ENCODE results near the gene LIFR.
"Not testable (repeated sequence)": the region's sequence is repeated elsewhere in the genome, so short reads cannot be mapped to it uniquely, and the experiment has no call there.

The LIFR gene, protein sequence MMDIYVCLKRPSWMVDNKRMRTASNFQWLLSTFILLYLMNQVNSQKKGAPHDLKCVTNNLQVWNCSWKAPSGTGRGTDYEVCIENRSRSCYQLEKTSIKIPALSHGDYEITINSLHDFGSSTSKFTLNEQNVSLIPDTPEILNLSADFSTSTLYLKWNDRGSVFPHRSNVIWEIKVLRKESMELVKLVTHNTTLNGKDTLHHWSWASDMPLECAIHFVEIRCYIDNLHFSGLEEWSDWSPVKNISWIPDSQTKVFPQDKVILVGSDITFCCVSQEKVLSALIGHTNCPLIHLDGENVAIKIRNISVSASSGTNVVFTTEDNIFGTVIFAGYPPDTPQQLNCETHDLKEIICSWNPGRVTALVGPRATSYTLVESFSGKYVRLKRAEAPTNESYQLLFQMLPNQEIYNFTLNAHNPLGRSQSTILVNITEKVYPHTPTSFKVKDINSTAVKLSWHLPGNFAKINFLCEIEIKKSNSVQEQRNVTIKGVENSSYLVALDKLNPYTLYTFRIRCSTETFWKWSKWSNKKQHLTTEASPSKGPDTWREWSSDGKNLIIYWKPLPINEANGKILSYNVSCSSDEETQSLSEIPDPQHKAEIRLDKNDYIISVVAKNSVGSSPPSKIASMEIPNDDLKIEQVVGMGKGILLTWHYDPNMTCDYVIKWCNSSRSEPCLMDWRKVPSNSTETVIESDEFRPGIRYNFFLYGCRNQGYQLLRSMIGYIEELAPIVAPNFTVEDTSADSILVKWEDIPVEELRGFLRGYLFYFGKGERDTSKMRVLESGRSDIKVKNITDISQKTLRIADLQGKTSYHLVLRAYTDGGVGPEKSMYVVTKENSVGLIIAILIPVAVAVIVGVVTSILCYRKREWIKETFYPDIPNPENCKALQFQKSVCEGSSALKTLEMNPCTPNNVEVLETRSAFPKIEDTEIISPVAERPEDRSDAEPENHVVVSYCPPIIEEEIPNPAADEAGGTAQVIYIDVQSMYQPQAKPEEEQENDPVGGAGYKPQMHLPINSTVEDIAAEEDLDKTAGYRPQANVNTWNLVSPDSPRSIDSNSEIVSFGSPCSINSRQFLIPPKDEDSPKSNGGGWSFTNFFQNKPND

DNA sequence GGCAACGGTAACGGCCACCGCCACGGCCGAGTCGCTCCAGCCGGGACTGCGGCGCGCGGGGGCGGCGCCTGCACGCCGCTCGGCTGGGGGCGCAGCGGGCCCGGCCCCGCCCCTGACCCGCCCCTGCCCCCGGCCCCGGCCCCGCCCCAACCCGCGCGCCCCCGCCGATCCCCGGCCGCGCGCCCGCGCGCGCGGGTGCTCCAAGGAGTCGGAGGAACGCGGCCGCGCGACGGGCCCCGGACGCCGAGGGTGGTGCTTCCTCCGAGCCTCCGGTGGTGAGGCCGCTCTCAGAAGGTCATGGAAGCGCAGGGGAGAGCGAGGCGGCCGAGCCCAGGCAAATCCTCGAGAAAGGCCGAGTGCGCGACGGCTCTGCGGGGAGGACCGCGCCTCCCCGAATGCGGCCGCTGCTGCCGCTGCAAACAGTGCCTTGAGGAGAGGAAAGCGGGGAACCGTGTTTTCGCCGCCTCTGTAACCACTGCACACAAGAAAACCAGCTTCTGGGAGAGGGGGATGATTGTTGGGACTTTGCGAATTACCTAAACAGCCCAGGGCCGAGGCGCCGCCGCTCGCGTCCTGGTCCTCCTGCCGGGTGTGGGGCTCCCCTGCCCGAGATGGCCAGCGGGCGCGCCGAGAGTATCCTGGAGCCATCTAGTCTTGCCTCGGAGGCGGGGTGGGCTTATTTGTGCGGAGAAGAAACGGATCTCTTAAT, at the start of gene LIFR:
Gene LIFR (minus strand): TSS at position 48 of the 709 bp plus-strand sequence. CDS start 25,999 bp downstream, outside the sequence.
- DNase-seq (ENCODE audit: low read depth): no peak

- DNase-seq (ENCODE audit: low read depth): no peak
These were observed 49.2 kb upstream of the LIFR start for GRCh38 chr5:38605610-38606009.

GRCh38 chr5:38603691-38604090, 47.2 kb upstream of the LIFR start:
- no peak for DNase-seq (ENCODE audit: low read depth)

GRCh38 chr5:38602641-38603040, 46.2 kb upstream of the LIFR start:
- DNase-seq (ENCODE audit: low read depth): no peak

- DNase-seq (ENCODE audit: low read depth): no peak
These were observed 45.4 kb upstream of the LIFR start for GRCh38 chr5:38601863-38602298.

GRCh38 chr5:38601133-38601862, 44.9 kb upstream of the LIFR start:
- no peak for DNase-seq (ENCODE audit: low read depth)

GRCh38 chr5:38600329-38601045, 44.0 kb upstream of the LIFR start:
- no peak for DNase-seq (ENCODE audit: low read depth)

DNA sequence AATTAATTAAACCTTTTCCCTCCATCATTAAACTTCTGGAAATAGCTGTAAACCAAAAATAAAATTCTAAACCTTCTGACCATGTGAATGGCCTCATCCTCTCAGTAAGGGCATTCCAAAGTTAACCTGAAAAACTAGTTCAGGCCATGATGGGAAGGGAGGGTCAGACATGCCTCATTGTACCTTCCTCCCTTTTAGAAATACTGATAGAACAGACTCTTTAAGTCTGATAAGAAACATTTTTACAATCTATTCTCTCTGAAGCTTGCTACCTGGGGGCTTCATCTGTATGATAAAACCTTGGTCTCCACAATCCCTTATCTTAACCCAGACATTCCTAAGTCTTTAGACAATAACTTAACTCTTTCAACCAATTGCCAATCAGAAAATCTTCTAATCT, 43.3 kb upstream of the LIFR start:
- DNase-seq (ENCODE audit: low read depth): not testable (repeated sequence)

GRCh38 chr5:38598994-38599617, 42.7 kb upstream of the LIFR start:
- DNase-seq (ENCODE audit: low read depth): no peak

DNA sequence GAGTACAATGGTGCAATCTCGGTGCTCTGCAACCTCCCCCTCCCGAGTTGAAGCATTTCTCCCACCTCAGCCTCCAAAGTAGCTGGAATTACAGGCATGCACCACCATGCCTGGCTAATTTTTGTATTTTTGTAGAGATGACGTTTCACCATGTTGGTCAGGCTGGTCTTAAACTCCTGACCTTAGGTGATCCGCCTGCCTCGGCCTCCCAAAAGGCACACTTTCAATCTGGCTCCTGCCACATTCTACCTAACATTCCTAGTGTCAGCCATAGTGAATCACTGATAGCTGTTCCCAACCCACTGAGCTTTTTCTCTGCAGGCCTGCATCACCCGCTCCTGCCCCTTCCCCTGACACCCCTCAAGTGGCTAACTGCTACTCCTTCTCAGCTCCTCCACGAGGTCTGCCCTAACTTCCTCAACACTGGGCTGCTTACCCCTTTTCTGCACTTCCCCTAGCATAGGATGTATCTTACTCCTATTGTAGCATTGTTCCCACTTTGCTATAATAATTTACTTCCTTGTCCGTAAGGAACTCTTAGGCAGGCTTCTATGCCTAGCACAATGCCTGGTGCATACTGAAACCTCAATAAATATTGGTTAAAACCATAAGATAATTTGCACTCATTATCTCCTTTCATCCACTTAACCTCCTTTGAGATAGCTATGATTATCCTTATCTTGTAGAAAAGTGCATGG, 42.0 kb upstream of the LIFR start:
- DNase-seq (ENCODE audit: low read depth): no peak

- DNase-seq (ENCODE audit: low read depth): no peak
These were observed 40.5 kb upstream of the LIFR start for GRCh38 chr5:38596981-38597380.

GRCh38 chr5:38595132-38595745, 38.8 kb upstream of the LIFR start:
- DNase-seq (ENCODE audit: low read depth): no peak

DNA sequence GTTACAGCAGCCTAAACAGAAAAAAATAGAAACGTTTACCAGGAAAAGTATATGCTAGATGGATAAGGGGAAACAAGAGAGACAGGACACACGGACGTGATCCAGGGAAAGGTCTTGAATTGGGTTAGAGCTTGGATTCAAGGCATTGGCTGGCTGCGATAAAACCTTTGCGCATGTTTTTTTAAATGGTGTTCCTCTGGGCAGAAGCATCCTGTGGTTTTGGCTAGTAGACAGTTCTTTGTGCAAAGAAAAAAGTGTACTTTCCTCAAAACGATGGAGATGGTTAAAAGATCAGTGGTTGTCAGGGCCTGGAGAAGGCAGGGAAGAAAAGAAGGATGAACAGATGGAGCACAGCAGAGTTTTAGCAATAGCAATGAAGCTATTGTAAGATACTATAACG, 37.5 kb upstream of the LIFR start:
- no peak for DNase-seq (ENCODE audit: low read depth)

GRCh38 chr5:38591523-38591849, 35.0 kb upstream of the LIFR start:
- DNase-seq (ENCODE audit: low read depth): no peak

DNA sequence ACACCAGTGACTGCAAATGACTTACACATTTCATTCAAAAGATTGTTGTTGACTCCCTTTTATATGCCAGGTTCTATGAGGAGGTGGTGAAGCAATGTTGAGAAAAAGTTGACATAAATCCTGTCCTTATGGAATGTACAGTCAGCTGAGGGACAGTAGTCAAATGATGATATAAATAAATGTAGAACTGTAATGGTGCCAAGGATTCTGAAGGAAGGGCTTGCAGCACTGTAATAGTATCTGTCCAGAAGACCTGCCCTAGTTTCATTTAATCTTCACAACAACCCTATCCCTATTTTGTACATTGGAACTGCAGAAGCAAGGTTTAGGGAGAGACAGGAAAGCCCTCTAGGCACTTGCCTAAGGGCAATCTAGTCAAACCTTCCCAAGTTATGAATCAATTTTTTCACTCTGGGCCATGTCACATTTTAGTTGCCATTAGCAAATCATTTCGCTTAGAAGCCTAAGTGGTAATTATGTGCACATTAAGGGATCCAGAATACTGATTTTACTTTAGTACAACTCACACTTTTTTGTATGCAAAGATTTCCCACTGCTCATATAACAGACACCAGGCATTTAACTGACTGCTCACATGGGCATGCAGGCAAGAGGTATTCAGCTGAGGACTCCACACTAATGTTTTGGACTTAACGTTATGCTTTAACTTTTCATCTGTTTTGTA, 34.5 kb upstream of the LIFR start:
- DNase-seq (ENCODE audit: low read depth): no peak

GRCh38 chr5:38589629-38590028, 33.2 kb upstream of the LIFR start:
- DNase-seq (ENCODE audit: low read depth): no peak

GRCh38 chr5:38585816-38586215, 29.4 kb upstream of the LIFR start:
- DNase-seq (ENCODE audit: low read depth): no peak

DNA sequence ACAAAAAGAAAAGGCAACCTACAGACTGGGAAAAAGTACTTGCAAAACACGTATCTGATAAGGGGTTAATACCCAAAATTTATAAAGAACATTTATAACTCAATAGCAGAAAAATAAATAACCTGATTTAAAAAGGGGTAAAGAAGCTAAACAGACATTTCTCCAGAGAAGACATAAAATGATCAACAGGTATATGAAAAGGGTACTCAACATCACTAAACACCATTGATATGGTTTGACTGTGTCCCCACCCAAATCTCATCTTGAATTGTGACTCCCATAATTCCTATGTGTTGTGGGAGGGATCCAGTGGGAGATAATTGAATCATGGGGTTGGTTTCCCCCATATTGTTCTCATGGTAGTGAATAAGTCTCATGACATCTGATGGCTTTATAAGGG, 27.1 kb upstream of the LIFR start:
- DNase-seq (ENCODE audit: low read depth): no peak

- no peak for DNase-seq (ENCODE audit: low read depth)
These were observed 26.5 kb upstream of the LIFR start for GRCh38 chr5:38582975-38583319.
